Endothelial cell of umbilical vein (primary cell): Measurements from ENCODE around the gene SETD9. TPM values are rescaled to one million over a fixed set of nuclear protein-coding genes. Genes with fewer than 3 reads are reported as not detected.

ENCODE experiments used
- BruUV-seq: library from RNA; stranded (reverse); fragments of 400-500 nt; replicated peaks from 2 replicates; lab custom pipeline; 2021; lab: Mats Ljungman, UMichigan
- CTCF ChIA-PET: fragments of 300-600, 350-600 bp; sonication (Branson Sonifier 250); formaldehyde crosslinking; loops from one replicate; lab custom pipeline; 2021; ENCODE audit warnings: antibody characterized with exemption, inconsistent platforms; lab: Charles Lee
- POLR2A ChIA-PET: fragments of 300-600, 350-600 bp; sonication (Branson Sonifier 250); formaldehyde crosslinking; loops from one replicate; lab custom pipeline; 2021; ENCODE audit warnings: antibody characterized with exemption, inconsistent platforms; lab: Charles Lee
- DNase-seq: peaks from one replicate; pipeline ENCODE4 v3.0.0-alpha.2; 2011; ENCODE audit warnings: low read depth, low spot score
- FAIRE-seq: peaks from 2 replicates; lab custom pipeline; 2011; peaks lifted over from hg19 to GRCh38; lab: Jason Lieb, UNC
- H2AFZ ChIP-seq: 2 replicates; pipeline ENCODE4 v1.6.0; 2012; ENCODE audit warnings: low read depth, low read length, control low read depth, inconsistent platforms
- H3K27ac ChIP-seq: 2 replicates; pipeline ENCODE4 v1.5.1; 2011; ENCODE audit warnings: low read depth, mild to moderate bottlenecking, control low read depth, low read length, moderate library complexity; ENCODE audit not compliant: insufficient read depth
- H3K27me3 ChIP-seq, 2 experiments: 2 replicates each; pipeline versions ENCODE4 v1.6.0 to v1.6.1; 2011; ENCODE audit warnings: low read length in 2 of 2, mixed read lengths in 1 of 2; ENCODE audit not compliant: control insufficient read depth in 2 of 2, insufficient read depth in 2 of 2
- H3K36me3 ChIP-seq, 2 experiments: 2 replicates in 1 of 2; 3 replicates in 1 of 2; pipeline ENCODE4 v1.5.1; 2011; ENCODE audit warnings: low read length in 2 of 2, mild to moderate bottlenecking in 1 of 2, moderate library complexity in 1 of 2; ENCODE audit not compliant: control insufficient read depth in 2 of 2, insufficient read depth in 2 of 2; ENCODE audit errors: extremely low read depth in 1 of 2
- H3K4me1 ChIP-seq: 3 replicates; pipeline ENCODE4 v1.5.1; 2011; ENCODE audit warnings: mild to moderate bottlenecking, low read length; ENCODE audit not compliant: control insufficient read depth, insufficient read depth; ENCODE audit errors: extremely low read depth
- H3K4me2 ChIP-seq: 2 replicates; pipeline ENCODE4 v1.6.1; 2011; ENCODE audit warnings: low read length, control low read depth, mixed read lengths; ENCODE audit not compliant: insufficient read depth
- H3K4me3 ChIP-seq, 3 experiments: fragments of 200-600 bp in 1 of 3; sonication (generic), shearing (Covaris generic) in 1 of 3; replicated peaks in 1 of 3; 2 replicates each; pipeline ENCODE4 v1.5.1; 2011 to 2016; ENCODE audit warnings: control low read depth in 3 of 3, low read length in 3 of 3, mild to moderate bottlenecking in 2 of 3, inconsistent platforms in 1 of 3, low read depth in 1 of 3, moderate library complexity in 1 of 3; ENCODE audit not compliant: insufficient read depth in 1 of 3
- H3K79me2 ChIP-seq: 2 replicates; pipeline ENCODE4 v1.6.0; 2012; ENCODE audit warnings: low read length, inconsistent platforms; ENCODE audit not compliant: control insufficient read depth, insufficient read depth
- H3K9ac ChIP-seq: replicated peaks from 2 replicates; pipeline ENCODE3; 2011; ENCODE audit warnings: low read length, control low read depth; ENCODE audit not compliant: insufficient read depth; ENCODE audit errors: extremely low read depth
- H3K9me1 ChIP-seq: replicated peaks from 3 replicates; pipeline ENCODE4 v1.6.0; 2011; ENCODE audit warnings: mild to moderate bottlenecking, low read length; ENCODE audit not compliant: control insufficient read depth, insufficient read depth; ENCODE audit errors: extremely low read depth
- H3K9me3 ChIP-seq: replicated peaks from 2 replicates; pipeline ENCODE4 v1.5.1; 2012; ENCODE audit warnings: low read length, inconsistent platforms; ENCODE audit not compliant: control insufficient read depth, insufficient read depth
- H4K20me1 ChIP-seq: replicated peaks from 2 replicates; pipeline ENCODE3; 2011; ENCODE audit warnings: mild to moderate bottlenecking, low read length; ENCODE audit not compliant: control insufficient read depth, insufficient read depth; ENCODE audit errors: extremely low read depth
- EZH2 ChIP-seq: IDR thresholded peaks from 2 replicates; pipeline ENCODE4 v1.6.1; 2012; ENCODE audit warnings: borderline replicate concordance, low read depth, mild to moderate bottlenecking, moderate library complexity, low read length, inconsistent platforms; ENCODE audit not compliant: severe bottlenecking
- FOS ChIP-seq: IDR thresholded peaks from 2 replicates; pipeline ENCODE4 v1.6.1; 2011; ENCODE audit warnings: mild to moderate bottlenecking, low read length, moderate library complexity, borderline replicate concordance; ENCODE audit not compliant: insufficient read depth
- GATA2 ChIP-seq: IDR thresholded peaks from 2 replicates; pipeline ENCODE4 v1.7.0; 2011; ENCODE audit warnings: low read depth, mild to moderate bottlenecking, moderate library complexity, mixed read lengths, low read length; ENCODE audit not compliant: insufficient read length, insufficient read depth
- JUN ChIP-seq: IDR thresholded peaks from 2 replicates; pipeline ENCODE4 v1.6.1; 2011; ENCODE audit warnings: borderline replicate concordance, low read depth; ENCODE audit not compliant: insufficient read length, insufficient read depth
- MYC ChIP-seq: IDR thresholded peaks from one replicate; pipeline ENCODE4 v1.6.1; 2011; ENCODE audit warnings: mild to moderate bottlenecking, low read depth, low read length
- POLR2A ChIP-seq: IDR thresholded peaks from 2 replicates; pipeline ENCODE4 v1.6.1; 2012; ENCODE audit warnings: low read depth, mild to moderate bottlenecking, control low read depth, low read length
- POLR2AphosphoS5 ChIP-seq: IDR thresholded peaks from 2 replicates; pipeline ENCODE4 v1.6.1; 2012; ENCODE audit warnings: low read depth, mild to moderate bottlenecking, control low read depth, low read length, moderate library complexity; ENCODE audit not compliant: insufficient read depth
- dilution Hi-C: fragments of 300-500 bp; cut with MboI; formaldehyde crosslinking; loops from one replicate; pipeline ENCODE4 v1.15.0; 2019; ENCODE audit warnings: low sequenced_read_pairs; ENCODE audit not compliant: extremely low pct_ligation_motif_present
- intact Hi-C: fragments of 100-400 bp; cut with micrococcal nuclease; formaldehyde crosslinking; loops from one replicate; pipeline ENCODE4 v1.10.0; 2022
- polyA plus RNA-seq, 4 experiments: library from polyadenylated mRNA; depleted of rRNA in 3 of 4; stranded (reverse) in 3 of 4; unstranded in 1 of 4; fragments of >200 nt; gene quantifications; 2 replicates each; pipeline versions ENCODE4 v1.2.1 to v1.2.3, GENCODE V29; 2011 to 2012; ENCODE audit warnings: missing spikeins in 1 of 4
- total RNA-seq: library from RNA; stranded (reverse); gene quantifications from 2 replicates; pipeline ENCODE4 v1.2.3, GENCODE V29; 2021
- TF ChIP-seq, protein P1 (sequence below), 2 donors: IDR thresholded peaks; 1 replicate in 1 of 2; 2 replicates in 1 of 2; pipeline ENCODE4 v1.5.1; 2011; ENCODE audit warnings: low read length in 2 of 2, mild to moderate bottlenecking in 2 of 2, moderate library complexity in 2 of 2, control low read depth in 1 of 2, inconsistent platforms in 1 of 2, low read depth in 1 of 2; ENCODE audit not compliant: insufficient read depth in 1 of 2; ENCODE audit errors: extremely low read depth in 1 of 2
- TF ChIP-seq, protein P2 (sequence below): IDR thresholded peaks from 2 replicates; pipeline ENCODE4 v1.6.1; 2011; ENCODE audit not compliant: insufficient read depth, insufficient read length

The SETD9 gene
- total and polyA plus RNA-seq, 2 donors (not counting 3 experiments of a cell fraction or from before 2014, with no cell fraction given) = 7.1 to 7.9 TPM

GRCh38 chr5:56871777-56872176, 37.6 kb upstream of the SETD9 start:
- H3K4me2 ChIP-seq = no peak overlapping the region
- H3K9me1 ChIP-seq = no peaks in the 10 kb centered on the region
- no peaks in the 10 kb centered on the region for H3K79me2 ChIP-seq
- BruUV-seq = no TSS peak
- no peak overlapping the region for H2AFZ ChIP-seq
- FAIRE-seq = no peak
- intact Hi-C loops (no loop called here), dilution Hi-C loops (no loop called here)
- H3K9ac ChIP-seq = no peak overlapping the region
- no peaks in the 10 kb centered on the region for H3K27me3 ChIP-seq
- H4K20me1 ChIP-seq = no peaks in the 10 kb centered on the region
- H3K4me3 ChIP-seq = no peak overlapping the region
- no peaks in the 10 kb centered on the region for H3K4me1 ChIP-seq
- TF ChIP-seq JUN = no peak
- no peak for TF ChIP-seq POLR2AphosphoS5
- TF ChIP-seq EZH2 = no peak
- no peak for TF ChIP-seq FOS
- TF ChIP-seq, protein P1, sequence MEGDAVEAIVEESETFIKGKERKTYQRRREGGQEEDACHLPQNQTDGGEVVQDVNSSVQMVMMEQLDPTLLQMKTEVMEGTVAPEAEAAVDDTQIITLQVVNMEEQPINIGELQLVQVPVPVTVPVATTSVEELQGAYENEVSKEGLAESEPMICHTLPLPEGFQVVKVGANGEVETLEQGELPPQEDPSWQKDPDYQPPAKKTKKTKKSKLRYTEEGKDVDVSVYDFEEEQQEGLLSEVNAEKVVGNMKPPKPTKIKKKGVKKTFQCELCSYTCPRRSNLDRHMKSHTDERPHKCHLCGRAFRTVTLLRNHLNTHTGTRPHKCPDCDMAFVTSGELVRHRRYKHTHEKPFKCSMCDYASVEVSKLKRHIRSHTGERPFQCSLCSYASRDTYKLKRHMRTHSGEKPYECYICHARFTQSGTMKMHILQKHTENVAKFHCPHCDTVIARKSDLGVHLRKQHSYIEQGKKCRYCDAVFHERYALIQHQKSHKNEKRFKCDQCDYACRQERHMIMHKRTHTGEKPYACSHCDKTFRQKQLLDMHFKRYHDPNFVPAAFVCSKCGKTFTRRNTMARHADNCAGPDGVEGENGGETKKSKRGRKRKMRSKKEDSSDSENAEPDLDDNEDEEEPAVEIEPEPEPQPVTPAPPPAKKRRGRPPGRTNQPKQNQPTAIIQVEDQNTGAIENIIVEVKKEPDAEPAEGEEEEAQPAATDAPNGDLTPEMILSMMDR (IDR thresholded peaks at IDR 0.05; ENCODE audit: extremely low read depth in 1 of 2, insufficient read depth in 1 of 2, low read depth in 1 of 2, low read length in 2 of 2) = no peak
- TF ChIP-seq, protein P2, sequence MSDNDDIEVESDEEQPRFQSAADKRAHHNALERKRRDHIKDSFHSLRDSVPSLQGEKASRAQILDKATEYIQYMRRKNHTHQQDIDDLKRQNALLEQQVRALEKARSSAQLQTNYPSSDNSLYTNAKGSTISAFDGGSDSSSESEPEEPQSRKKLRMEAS = no peak
- no peak for TF ChIP-seq MYC
- TF ChIP-seq POLR2A = no peak
- no peak for TF ChIP-seq GATA2
- H3K36me3 ChIP-seq = peaks cover 6 to 7% of the 10 kb centered on the region in 2 experiments
- POLR2A ChIA-PET = no interaction called here
- H3K27ac ChIP-seq = no peak overlapping the region
- DNase-seq = no peak
- no peaks in the 10 kb centered on the region for H3K9me3 ChIP-seq
- CTCF ChIA-PET = no interaction called here
